ENCODE results near the gene PPP2R5C. TPM values are rescaled to one million over a fixed set of nuclear protein-coding genes. Genes with fewer than 3 reads are reported as not detected.

PPP2R5C gene
- polyA plus RNA-seq, 1 donor from 2014 or later = 111 TPM

- no peaks in the 10 kb centered on the region for H3K9me2 ChIP-seq (ENCODE audit: insufficient read depth, low read length)
- H3K79me2 ChIP-seq (replicated peaks; ENCODE audit: insufficient read depth, low read length) = no peaks in the 10 kb centered on the region
- TF ChIP-seq RAD21 (conservative IDR thresholded peaks at IDR 0.05) (no peak), POLR2AphosphoS5 (IDR thresholded peaks at IDR 0.05) (no peak), EZH2 (IDR thresholded peaks at IDR 0.05; ENCODE audit: borderline replicate concordance, insufficient read depth, low read length, poor library complexity, severe bottlenecking) (no peak), SMC3 (conservative IDR thresholded peaks at IDR 0.05; ENCODE audit: poor library complexity) (no peak), CTCF (IDR thresholded peaks at IDR 0.05; ENCODE audit: poor library complexity, severe bottlenecking) (no peak), MXI1 (conservative IDR thresholded peaks at IDR 0.05; ENCODE audit: poor library complexity, severe bottlenecking) (no peak), TAF1 (IDR thresholded peaks at IDR 0.05; ENCODE audit: low read depth) (no peak), EP300 (conservative IDR thresholded peaks at IDR 0.05; ENCODE audit: poor library complexity, severe bottlenecking) (no peak)
- TF ChIP-seq, protein P1, sequence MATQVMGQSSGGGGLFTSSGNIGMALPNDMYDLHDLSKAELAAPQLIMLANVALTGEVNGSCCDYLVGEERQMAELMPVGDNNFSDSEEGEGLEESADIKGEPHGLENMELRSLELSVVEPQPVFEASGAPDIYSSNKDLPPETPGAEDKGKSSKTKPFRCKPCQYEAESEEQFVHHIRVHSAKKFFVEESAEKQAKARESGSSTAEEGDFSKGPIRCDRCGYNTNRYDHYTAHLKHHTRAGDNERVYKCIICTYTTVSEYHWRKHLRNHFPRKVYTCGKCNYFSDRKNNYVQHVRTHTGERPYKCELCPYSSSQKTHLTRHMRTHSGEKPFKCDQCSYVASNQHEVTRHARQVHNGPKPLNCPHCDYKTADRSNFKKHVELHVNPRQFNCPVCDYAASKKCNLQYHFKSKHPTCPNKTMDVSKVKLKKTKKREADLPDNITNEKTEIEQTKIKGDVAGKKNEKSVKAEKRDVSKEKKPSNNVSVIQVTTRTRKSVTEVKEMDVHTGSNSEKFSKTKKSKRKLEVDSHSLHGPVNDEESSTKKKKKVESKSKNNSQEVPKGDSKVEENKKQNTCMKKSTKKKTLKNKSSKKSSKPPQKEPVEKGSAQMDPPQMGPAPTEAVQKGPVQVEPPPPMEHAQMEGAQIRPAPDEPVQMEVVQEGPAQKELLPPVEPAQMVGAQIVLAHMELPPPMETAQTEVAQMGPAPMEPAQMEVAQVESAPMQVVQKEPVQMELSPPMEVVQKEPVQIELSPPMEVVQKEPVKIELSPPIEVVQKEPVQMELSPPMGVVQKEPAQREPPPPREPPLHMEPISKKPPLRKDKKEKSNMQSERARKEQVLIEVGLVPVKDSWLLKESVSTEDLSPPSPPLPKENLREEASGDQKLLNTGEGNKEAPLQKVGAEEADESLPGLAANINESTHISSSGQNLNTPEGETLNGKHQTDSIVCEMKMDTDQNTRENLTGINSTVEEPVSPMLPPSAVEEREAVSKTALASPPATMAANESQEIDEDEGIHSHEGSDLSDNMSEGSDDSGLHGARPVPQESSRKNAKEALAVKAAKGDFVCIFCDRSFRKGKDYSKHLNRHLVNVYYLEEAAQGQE (IDR thresholded peaks at IDR 0.05; ENCODE audit: borderline replicate concordance) = no peak
- no peak overlapping the region for H3K27ac ChIP-seq (ENCODE audit: low read length)
- H3K4me3 ChIP-seq (ENCODE audit: low read length) = no peak overlapping the region
- H2AFZ ChIP-seq (ENCODE audit: low read depth, low read length) = no peak overlapping the region
- H3K36me3 ChIP-seq (ENCODE audit: insufficient read depth, low read length) = no peaks in the 10 kb centered on the region
- H3F3A ChIP-seq (ENCODE audit: insufficient read depth, low read length, poor library complexity, severe bottlenecking) = no peaks in the 10 kb centered on the region
- no peaks in the 10 kb centered on the region for H3K9me3 ChIP-seq (ENCODE audit: low read length)
- H4K20me1 ChIP-seq (ENCODE audit: insufficient read depth) = no peaks in the 10 kb centered on the region
- no peak overlapping the region for H3K4me2 ChIP-seq (ENCODE audit: low read length)
- H3K27me3 ChIP-seq (ENCODE audit: insufficient read depth, low read depth, low read length) = no peaks in the 10 kb centered on the region
- no peak overlapping the region for H3K9ac ChIP-seq (ENCODE audit: low read length)
Measured at GRCh38 chr14:101958418-101959180, 197.1 kb downstream of the PPP2R5C start.

GRCh38 chr14:101959277-101959676 lies 197.8 kb downstream of the PPP2R5C start:
- Histone ChIP-seq H3K27me3 (ENCODE audit: insufficient read depth, low read depth, low read length) (no peaks in the 10 kb centered on the region), H3F3A (ENCODE audit: insufficient read depth, low read length, poor library complexity, severe bottlenecking) (no peaks in the 10 kb centered on the region), H3K4me2 (ENCODE audit: low read length) (no peak overlapping the region), H3K4me3 (ENCODE audit: low read length) (no peak overlapping the region), H3K9me2 (ENCODE audit: insufficient read depth, low read length) (no peaks in the 10 kb centered on the region), H3K27ac (ENCODE audit: low read length) (no peak overlapping the region), H3K9me3 (ENCODE audit: low read length) (no peaks in the 10 kb centered on the region), H4K20me1 (ENCODE audit: insufficient read depth) (no peaks in the 10 kb centered on the region), H3K9ac (ENCODE audit: low read length) (no peak overlapping the region), H3K36me3 (ENCODE audit: insufficient read depth, low read length) (no peaks in the 10 kb centered on the region), H3K79me2 (replicated peaks; ENCODE audit: insufficient read depth, low read length) (no peaks in the 10 kb centered on the region), H2AFZ (ENCODE audit: low read depth, low read length) (no peak overlapping the region)
- TF ChIP-seq RAD21 (conservative IDR thresholded peaks at IDR 0.05) = no peak
- no peak for TF ChIP-seq EP300 (conservative IDR thresholded peaks at IDR 0.05; ENCODE audit: poor library complexity, severe bottlenecking)
- no peak for TF ChIP-seq SMC3 (conservative IDR thresholded peaks at IDR 0.05; ENCODE audit: poor library complexity)
- TF ChIP-seq TAF1 (IDR thresholded peaks at IDR 0.05; ENCODE audit: low read depth) = no peak
- no peak for TF ChIP-seq EZH2 (IDR thresholded peaks at IDR 0.05; ENCODE audit: borderline replicate concordance, insufficient read depth, low read length, poor library complexity, severe bottlenecking)
- no peak for TF ChIP-seq CTCF (IDR thresholded peaks at IDR 0.05; ENCODE audit: poor library complexity, severe bottlenecking)
- no peak for TF ChIP-seq POLR2AphosphoS5 (IDR thresholded peaks at IDR 0.05)
- TF ChIP-seq MXI1 (conservative IDR thresholded peaks at IDR 0.05; ENCODE audit: poor library complexity, severe bottlenecking) = no peak
- TF ChIP-seq, protein P1 (IDR thresholded peaks at IDR 0.05; ENCODE audit: borderline replicate concordance) = no peak
